Measurements from ENCODE around the gene SNRNP40. TPM values are rescaled to one million over a fixed set of nuclear protein-coding genes. Genes with fewer than 3 reads are reported as not detected.

The SNRNP40 gene
- total and polyA plus RNA-seq, 10 of the 15 experiments (the other 5 are each of a cell fraction or from before 2014, with no cell fraction given), result 34.9 to 212 (median 115) TPM

DNA sequence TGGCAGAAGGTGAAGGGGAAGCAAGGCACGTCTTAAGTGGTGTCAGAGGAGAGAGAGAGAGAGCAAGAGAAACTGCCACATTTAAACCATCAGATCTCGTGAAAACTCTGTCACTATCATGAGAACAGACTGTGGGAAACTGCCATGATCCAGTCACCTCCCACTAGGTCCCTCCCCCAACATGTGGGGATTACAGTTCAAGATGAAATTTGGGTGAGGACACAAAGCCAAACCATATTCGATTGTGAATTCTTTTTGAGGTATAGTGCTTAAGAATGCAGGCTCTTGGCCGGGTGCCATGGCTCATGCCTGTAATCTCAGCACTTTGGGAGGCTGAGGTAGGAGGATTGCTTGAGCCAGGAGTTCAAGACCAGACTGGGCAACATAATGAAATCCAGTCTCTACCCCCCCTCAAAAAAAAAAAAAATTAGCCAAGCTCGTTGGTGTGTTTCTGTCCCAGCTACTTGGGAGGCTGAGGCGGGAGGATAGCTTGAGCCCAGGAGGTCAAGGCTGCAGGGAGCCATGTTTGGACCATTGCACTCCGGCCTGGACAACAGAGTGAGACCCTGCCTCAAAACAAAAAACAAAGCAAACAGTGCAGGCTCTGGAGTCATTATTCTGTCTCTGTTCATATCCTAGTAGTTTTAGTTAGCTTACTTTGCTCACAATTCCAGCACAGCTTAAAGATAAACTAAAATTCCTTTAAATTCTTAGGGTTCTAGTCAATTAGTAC, 6.3 kb upstream of the SNRNP40 start:
- SMC1A ChIA-PET (ENCODE audit: uncharacterized antibody, unreplicated experiment), result no interaction called here
- CTCF ChIA-PET, result interaction anchor here (0.7 kb wide), 1 partner anchor 25 kb away, joined by 3 read pairs; no protein-coding TSS in a partner anchor
- Histone ChIP-seq H3K4me2 (ENCODE audit: control insufficient read depth, insufficient read depth) (no peak overlapping the region), H3K4me1 (ENCODE audit: control insufficient read depth, insufficient read depth, low read length) (no peaks in the 10 kb centered on the region), H3K27ac (ENCODE audit: control insufficient read depth, insufficient read depth) (no peak overlapping the region), H3K27me3 (replicated peaks in 1 of 2; ENCODE audit: control insufficient read depth in 2 of 2, insufficient read depth in 2 of 2, low read length in 1 of 2) (no peaks in the 10 kb centered on the region), H2AFZ (ENCODE audit: control insufficient read depth, low read depth, low read length) (no peak overlapping the region), H3K4me3 (no peak overlapping the region), H3K36me3 (ENCODE audit: control insufficient read depth in 2 of 2, insufficient read depth in 2 of 2, low read length in 1 of 2) (no peaks in the 10 kb centered on the region), H4K20me1 (ENCODE audit: control insufficient read depth, insufficient read depth) (no peaks in the 10 kb centered on the region), H3K9me3 (replicated peaks; ENCODE audit: control insufficient read depth, insufficient read depth, low read length) (no peaks in the 10 kb centered on the region), H3K9ac (ENCODE audit: control insufficient read depth, insufficient read depth, low read length) (no peak overlapping the region), H3K79me2 (ENCODE audit: control insufficient read depth, insufficient read depth, low read length) (peaks cover 15% of the 10 kb centered on the region)
- TF ChIP-seq CBX5 (IDR thresholded peaks at IDR 0.05; ENCODE audit: low read depth) (no peak), ZBED1 (IDR thresholded peaks at IDR 0.05; ENCODE audit: borderline replicate concordance) (no peak), EGR1 (IDR thresholded peaks at IDR 0.05; ENCODE audit: borderline replicate concordance in 1 of 2, low read depth in 2 of 2, low read length in 2 of 2) (no peak), GATAD2B (conservative IDR thresholded peaks at IDR 0.05; ENCODE audit: low read depth) (no peak), EED (IDR thresholded peaks at IDR 0.05; ENCODE audit: low read depth) (no peak)
- DNase-seq (ENCODE audit: low read depth, low spot score) (no peak), FAIRE-seq (no peak), ATAC-seq (no peak)
- RAD21 ChIA-PET (ENCODE audit: unreplicated experiment), result no interaction called here
- no TSS peak for BruUV-seq (replicated peaks)
- WGBS (ENCODE audit: insufficient coverage, insufficient replicate concordance, low lambda C conversion rate, missing lambda C conversion rate), result 86% methylated on average over 7 of the region's 7 CpGs
- intact Hi-C loops (cut with micrococcal nuclease; ENCODE audit: unreplicated experiment), result no loop called here
- POLR2A ChIA-PET, result no interaction called here
- in situ Hi-C loops (cut with MboI), result no loop called here

- in situ Hi-C loops (cut with MboI) (no loop called here), intact Hi-C loops (cut with micrococcal nuclease; ENCODE audit: unreplicated experiment) (no loop called here)
- CTCF ChIA-PET, result no interaction called here
- H3K36me3 ChIP-seq (ENCODE audit: control insufficient read depth in 2 of 2, insufficient read depth in 2 of 2, low read length in 1 of 2), result no peaks in the 10 kb centered on the region
- H3K4me3 ChIP-seq, result no peak overlapping the region
- H3K9me3 ChIP-seq (replicated peaks; ENCODE audit: control insufficient read depth, insufficient read depth, low read length), result no peaks in the 10 kb centered on the region
- POLR2A ChIA-PET, result no interaction called here
- DNase-seq (ENCODE audit: low read depth, low spot score) (no peak), ATAC-seq (no peak), FAIRE-seq (no peak)
- no peak overlapping the region for H3K27ac ChIP-seq (ENCODE audit: control insufficient read depth, insufficient read depth)
- H2AFZ ChIP-seq (ENCODE audit: control insufficient read depth, low read depth, low read length), result no peak overlapping the region
- peaks cover 39% of the 10 kb centered on the region for H3K79me2 ChIP-seq (ENCODE audit: control insufficient read depth, insufficient read depth, low read length)
- no peaks in the 10 kb centered on the region for H3K4me1 ChIP-seq (ENCODE audit: control insufficient read depth, insufficient read depth, low read length)
- H3K9ac ChIP-seq (ENCODE audit: control insufficient read depth, insufficient read depth, low read length), result no peak overlapping the region
- 100% methylated on average over 3 of the region's 3 CpGs for WGBS (ENCODE audit: insufficient coverage, insufficient replicate concordance, low lambda C conversion rate, missing lambda C conversion rate)
- RAD21 ChIA-PET (ENCODE audit: unreplicated experiment), result interaction anchor here (0.6 kb wide), 1 partner anchor 53 kb away, joined by 3 read pairs; no protein-coding TSS in a partner anchor
- BruUV-seq (replicated peaks), result no TSS peak
- H4K20me1 ChIP-seq (ENCODE audit: control insufficient read depth, insufficient read depth), result no peaks in the 10 kb centered on the region
- H3K4me2 ChIP-seq (ENCODE audit: control insufficient read depth, insufficient read depth), result no peak overlapping the region
- no peaks in the 10 kb centered on the region for H3K27me3 ChIP-seq (replicated peaks in 1 of 2; ENCODE audit: control insufficient read depth in 2 of 2, insufficient read depth in 2 of 2, low read length in 1 of 2)
- TF ChIP-seq NR2F1 (conservative IDR thresholded peaks at IDR 0.05), result no peak
- no peak for TF ChIP-seq ATF7 (IDR thresholded peaks at IDR 0.05; ENCODE audit: low read depth)
- TF ChIP-seq PML (IDR thresholded peaks at IDR 0.05; ENCODE audit: low read length), result no peak
- no peak for TF ChIP-seq LARP7 (IDR thresholded peaks at IDR 0.05)
- no peak for TF ChIP-seq STAT1 (conservative IDR thresholded peaks at IDR 0.05)
- no peak for TF ChIP-seq PBX3 (IDR thresholded peaks at IDR 0.05; ENCODE audit: insufficient replicate concordance, low read depth, low read length)
- no peak for TF ChIP-seq FOXK2 (IDR thresholded peaks at IDR 0.05)
- no peak for TF ChIP-seq SMAD1 (IDR thresholded peaks at IDR 0.05; ENCODE audit: low read depth, partially characterized antibody)
- TF ChIP-seq MEF2B (IDR thresholded peaks at IDR 0.05; ENCODE audit: partially characterized antibody, poor library complexity, severe bottlenecking), result no peak
- SMC1A ChIA-PET (ENCODE audit: uncharacterized antibody, unreplicated experiment), result no interaction called here
Observed at GRCh38 chr1:31300193-31300592, 3.6 kb upstream of the SNRNP40 start.

Data from GM12878 (cell line).